ENCODE data around the gene CLDN10.

DNA sequence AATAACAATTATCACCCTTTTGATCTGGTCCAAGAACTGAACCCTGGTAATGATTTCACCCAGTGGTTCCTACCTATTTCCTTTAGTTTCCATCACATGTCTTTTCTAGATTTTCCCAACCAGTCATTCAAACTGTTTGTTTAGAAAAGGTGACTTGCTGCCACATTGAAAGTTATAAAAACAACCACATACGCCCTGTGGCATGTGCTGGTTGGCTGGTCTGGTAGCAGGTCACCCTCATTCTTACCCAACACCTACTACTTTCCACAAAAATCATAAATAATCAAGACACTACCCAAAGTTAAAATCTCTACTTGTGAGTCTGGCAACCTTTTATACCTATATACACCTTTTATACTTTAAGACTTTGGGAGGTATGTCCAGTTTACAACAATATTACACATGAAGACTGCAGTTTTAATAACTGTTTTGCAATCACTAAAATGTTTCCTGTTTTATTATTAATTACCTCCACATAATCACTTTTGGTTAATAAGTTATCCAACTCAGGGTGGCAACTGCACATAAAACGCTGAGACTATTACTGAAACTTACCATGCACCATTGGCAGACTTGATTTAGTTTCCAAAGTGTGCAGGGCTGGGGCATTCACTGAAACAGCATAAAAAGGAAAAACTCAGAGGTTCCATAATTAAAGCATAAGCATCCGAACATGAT, 53.1 kb downstream of the CLDN10 start:
- TF ChIP-seq POLR2A (IDR thresholded peaks at IDR 0.05) (no peak), EP300 (IDR thresholded peaks at IDR 0.05) (no peak)
- TF ChIP-seq, protein P1, sequence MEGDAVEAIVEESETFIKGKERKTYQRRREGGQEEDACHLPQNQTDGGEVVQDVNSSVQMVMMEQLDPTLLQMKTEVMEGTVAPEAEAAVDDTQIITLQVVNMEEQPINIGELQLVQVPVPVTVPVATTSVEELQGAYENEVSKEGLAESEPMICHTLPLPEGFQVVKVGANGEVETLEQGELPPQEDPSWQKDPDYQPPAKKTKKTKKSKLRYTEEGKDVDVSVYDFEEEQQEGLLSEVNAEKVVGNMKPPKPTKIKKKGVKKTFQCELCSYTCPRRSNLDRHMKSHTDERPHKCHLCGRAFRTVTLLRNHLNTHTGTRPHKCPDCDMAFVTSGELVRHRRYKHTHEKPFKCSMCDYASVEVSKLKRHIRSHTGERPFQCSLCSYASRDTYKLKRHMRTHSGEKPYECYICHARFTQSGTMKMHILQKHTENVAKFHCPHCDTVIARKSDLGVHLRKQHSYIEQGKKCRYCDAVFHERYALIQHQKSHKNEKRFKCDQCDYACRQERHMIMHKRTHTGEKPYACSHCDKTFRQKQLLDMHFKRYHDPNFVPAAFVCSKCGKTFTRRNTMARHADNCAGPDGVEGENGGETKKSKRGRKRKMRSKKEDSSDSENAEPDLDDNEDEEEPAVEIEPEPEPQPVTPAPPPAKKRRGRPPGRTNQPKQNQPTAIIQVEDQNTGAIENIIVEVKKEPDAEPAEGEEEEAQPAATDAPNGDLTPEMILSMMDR (IDR thresholded peaks at IDR 0.05): no peak

Data from ovary (tissue), 3 donors.